ENCODE measurements around the gene WNT5B. TPM values are rescaled to one million over a fixed set of nuclear protein-coding genes. Genes with fewer than 3 reads are reported as not detected.

Gene WNT5B
- total RNA-seq, 1 donor from 2014 or later = 0.89 TPM

DNA sequence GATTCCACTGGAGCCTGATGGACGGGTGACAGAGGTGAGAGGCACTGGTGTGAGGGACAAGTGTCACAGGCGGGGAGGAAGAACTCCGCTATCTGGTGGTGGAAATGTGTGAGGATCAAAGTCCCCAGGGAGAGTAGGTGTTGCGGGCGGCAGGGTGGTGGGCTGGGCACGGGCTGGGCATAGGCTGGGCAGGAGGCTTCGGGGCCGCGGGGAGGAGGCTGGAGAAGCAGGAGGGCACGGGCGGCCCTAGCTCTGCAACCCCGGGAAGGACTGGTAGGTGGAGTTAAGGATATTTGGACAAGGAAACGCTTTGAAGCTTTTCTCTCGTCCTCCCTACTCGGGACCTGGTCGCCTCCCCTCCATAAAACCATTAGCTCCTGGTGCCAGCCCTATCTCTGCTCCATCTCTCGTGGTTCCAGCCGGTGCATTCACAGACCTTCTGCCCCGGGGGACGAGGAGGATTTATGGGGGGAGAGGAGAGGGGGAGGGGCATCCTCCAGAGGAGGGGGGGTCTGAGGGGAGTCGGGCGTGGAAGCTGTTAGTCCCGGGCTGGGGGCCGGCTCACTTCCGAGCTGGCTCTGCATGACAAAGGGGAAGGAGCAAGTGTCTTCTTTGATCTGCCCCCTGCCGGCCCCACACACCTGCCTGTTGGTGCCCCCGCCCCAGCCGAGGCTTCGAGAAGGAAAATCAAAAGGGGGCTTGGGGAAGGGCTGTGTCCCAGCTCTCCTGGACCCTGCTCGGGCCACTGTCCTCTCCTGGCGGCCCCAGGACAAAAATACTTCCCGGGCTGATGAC is 504 bp downstream of the WNT5B start:
- DNase-seq = no peak
- Mint-ChIP-seq H3K27ac (no peak overlapping the region), H3K27me3 (peaks cover 75% of the 10 kb centered on the region), H3K4me1 (peaks cover 11% of the 10 kb centered on the region), H3K36me3 (ENCODE audit: low read depth) (no peaks in the 10 kb centered on the region), H3K4me3 (peak overlapping the region; percentile 53), H3K9me3 (no peaks in the 10 kb centered on the region)
- intact Hi-C loops (cut with micrococcal nuclease) = no loop called here

DNA sequence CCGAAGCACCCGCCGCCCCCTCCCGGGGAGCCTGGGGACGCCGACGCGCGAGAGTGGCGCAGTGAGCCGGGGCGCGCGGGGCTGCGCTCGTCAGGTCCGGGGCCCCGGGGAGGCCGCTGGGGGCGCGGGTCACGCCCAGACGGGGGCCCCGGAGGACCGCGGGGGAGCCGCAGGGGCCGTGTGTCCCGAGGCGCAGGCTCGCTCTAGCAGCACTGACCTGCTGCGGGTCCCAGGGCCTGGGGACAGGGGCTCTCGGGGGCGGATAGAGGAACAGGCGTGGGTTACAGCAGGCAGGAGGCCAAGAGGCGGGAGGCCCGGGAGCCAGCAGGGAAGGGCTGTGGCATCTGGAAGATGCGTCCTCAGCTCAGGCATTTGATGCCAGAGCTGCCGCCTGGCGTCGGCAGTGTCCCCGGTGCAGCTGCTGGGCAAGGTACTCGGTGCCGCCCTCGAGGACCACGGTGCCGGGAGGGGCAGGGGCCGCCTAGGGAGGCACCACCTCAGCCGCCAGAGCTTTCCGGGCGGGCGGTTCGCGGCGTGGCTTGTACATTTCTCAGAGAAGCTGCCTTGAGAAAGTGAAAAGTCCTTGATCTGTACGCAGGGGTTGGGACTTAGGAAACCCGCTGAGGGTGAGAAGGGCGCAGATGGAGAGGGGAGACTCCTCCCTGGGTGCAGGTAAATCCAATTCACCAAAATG is 1.2 kb downstream of the WNT5B start:
- H3K27ac Mint-ChIP-seq = no peak overlapping the region
- DNase-seq = peak; percentile 69
- no peaks in the 10 kb centered on the region for H3K36me3 Mint-ChIP-seq (ENCODE audit: low read depth)
- no peaks in the 10 kb centered on the region for H3K9me3 Mint-ChIP-seq
- peaks cover 75% of the 10 kb centered on the region for H3K27me3 Mint-ChIP-seq
- intact Hi-C loops (cut with micrococcal nuclease) = no loop called here
- H3K4me1 Mint-ChIP-seq = peaks cover 12% of the 10 kb centered on the region
- peak overlapping the region; percentile 39 for H3K4me3 Mint-ChIP-seq

DNA sequence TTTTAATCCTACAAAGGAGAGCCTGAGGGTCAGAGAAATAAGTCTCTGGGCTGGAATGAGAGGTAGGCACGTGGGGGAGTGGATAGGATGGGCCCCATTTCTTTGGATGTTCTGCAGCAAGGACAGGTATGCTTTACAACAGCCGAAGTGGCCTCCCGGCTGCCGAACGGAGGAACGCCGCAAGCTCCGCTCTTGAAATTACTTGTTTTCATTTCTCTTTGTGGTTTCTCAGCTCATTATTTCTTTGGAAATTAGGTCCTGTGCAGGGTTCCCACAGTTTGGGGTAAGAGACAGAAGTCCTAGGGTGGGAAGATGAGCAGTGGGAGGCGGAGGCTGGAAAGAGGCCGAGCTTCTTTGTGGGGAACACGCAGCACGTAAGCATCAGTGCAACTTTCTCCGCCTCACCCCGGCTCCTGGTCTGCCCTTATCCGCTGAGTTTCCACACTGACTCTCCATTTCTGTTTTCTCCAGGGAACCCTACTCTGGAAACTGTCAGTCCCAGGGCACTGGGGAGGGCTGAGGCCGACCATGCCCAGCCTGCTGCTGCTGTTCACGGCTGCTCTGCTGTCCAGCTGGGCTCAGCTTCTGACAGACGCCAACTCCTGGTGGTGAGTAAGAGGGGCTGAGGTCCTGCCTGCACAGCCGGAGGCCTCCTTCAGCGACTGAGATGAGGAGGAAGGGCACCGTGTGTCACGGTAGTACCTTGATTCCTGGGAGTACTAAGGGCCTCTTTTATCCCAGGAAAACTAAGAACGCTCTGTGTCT is 2.0 kb downstream of the WNT5B start:
- Mint-ChIP-seq H3K9me3 (no peaks in the 10 kb centered on the region), H3K4me3 (peak overlapping the region; percentile 29), H3K4me1 (peaks cover 12% of the 10 kb centered on the region), H3K27me3 (peaks cover 81% of the 10 kb centered on the region), H3K36me3 (ENCODE audit: low read depth) (no peaks in the 10 kb centered on the region), H3K27ac (no peak overlapping the region)
- intact Hi-C loops (cut with micrococcal nuclease) = no loop called here
- no peak for DNase-seq

DNA sequence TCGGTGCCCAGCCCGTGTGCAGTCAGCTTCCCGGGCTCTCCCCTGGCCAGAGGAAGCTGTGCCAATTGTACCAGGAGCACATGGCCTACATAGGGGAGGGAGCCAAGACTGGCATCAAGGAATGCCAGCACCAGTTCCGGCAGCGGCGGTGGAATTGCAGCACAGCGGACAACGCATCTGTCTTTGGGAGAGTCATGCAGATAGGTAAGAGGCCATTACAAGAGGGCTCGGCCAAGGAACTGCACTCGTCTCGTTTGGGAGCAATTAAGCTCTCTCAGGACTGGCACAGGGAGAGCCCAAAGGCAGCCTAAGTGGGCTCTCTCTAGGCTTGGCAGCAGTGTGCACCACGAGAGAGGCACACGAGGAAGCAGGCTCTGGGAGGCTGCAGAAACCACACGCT is 3.7 kb downstream of the WNT5B start:
- Mint-ChIP-seq H3K27me3 (peaks cover 73% of the 10 kb centered on the region), H3K27ac (no peak overlapping the region), H3K4me1 (peaks cover 12% of the 10 kb centered on the region), H3K9me3 (no peaks in the 10 kb centered on the region), H3K4me3 (no peak overlapping the region), H3K36me3 (ENCODE audit: low read depth) (no peaks in the 10 kb centered on the region)
- no peak for DNase-seq
- intact Hi-C loops (cut with micrococcal nuclease) = no loop called here

DNA sequence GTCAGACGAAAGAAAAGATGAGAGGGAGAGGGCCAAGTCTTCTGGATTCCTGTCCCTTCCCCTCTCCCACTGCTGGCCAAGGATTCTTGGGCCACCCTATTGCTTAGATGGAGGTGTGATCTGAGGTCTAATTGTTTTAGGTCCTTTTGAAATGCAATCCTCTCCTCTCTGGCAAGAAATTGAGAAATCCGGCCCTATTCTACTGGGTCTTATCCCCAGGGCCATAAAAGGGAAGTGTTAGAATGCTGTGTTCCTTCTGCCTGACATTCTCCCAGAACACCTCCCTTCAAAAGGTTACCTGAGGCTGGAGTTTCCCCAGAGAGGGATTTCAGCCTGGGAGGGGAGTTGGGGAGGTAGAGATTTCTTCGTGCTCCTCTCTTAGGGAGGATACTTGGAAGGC is 4.4 kb downstream of the WNT5B start:
- DNase-seq = no peak
- H3K27ac Mint-ChIP-seq = no peak overlapping the region
- H3K4me3 Mint-ChIP-seq = no peak overlapping the region
- H3K36me3 Mint-ChIP-seq (ENCODE audit: low read depth) = no peaks in the 10 kb centered on the region
- intact Hi-C loops (cut with micrococcal nuclease) = no loop called here
- peaks cover 66% of the 10 kb centered on the region for H3K27me3 Mint-ChIP-seq
- H3K9me3 Mint-ChIP-seq = no peaks in the 10 kb centered on the region
- H3K4me1 Mint-ChIP-seq = peaks cover 12% of the 10 kb centered on the region

DNA sequence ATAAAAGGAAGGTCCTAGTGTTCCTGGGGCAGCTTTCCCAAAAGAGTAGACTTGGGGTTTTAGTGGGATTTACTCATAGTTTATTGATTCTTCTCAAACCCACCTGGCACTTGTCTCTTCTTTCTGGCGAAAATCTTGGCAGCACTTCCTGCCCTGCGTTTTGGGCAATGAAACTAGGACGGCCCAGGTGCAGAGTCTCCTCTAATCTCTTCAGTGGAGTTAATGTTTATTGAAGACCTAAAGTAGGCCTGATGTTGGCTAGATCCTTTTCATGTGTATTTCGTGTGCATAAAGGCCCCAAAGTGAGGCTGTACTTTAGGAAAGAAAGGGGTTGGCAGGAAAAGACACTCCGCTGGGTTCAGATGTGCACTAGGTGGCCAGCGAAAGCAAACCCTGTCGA is 5.1 kb downstream of the WNT5B start:
- Mint-ChIP-seq H3K27ac (no peak overlapping the region), H3K36me3 (ENCODE audit: low read depth) (no peaks in the 10 kb centered on the region), H3K27me3 (peaks cover 59% of the 10 kb centered on the region), H3K4me3 (no peak overlapping the region), H3K4me1 (peaks cover 11% of the 10 kb centered on the region), H3K9me3 (no peaks in the 10 kb centered on the region)
- intact Hi-C loops (cut with micrococcal nuclease) = loop anchor here (1.0 kb wide), 1 partner anchor 306 kb away; no protein-coding TSS in a partner anchor
- no peak for DNase-seq

DNA sequence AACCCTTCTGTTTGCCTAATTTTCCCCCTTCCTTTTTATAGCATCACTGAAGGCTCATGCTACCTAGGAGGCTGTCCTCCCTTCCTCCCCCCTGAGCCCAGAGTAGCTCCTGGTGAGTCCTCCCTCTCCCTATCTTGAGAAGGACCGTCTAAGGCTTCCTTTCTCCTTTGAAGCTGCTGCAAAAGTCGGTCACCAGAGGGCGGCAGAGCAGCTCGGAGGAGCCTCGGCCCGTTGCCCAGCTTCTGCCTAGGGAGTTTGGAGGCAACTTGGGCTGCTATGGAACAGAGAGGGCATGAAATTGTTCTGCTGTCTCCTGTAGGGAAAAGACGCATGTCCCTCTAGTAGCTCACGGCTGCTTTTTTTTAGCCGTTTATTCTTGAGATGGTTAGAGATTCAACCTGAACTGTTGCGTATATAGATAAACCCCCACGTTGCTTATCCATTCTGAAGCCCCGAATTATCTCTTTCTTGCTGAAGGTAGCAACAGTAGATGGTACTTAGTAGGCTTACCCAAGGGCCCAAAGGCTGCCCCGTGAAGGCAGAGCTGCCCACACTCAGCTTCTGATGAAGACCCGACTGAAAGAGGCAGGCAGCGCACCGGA is 5.7 kb downstream of the WNT5B start:
- Mint-ChIP-seq H3K27ac (no peak overlapping the region), H3K4me1 (peaks cover 8% of the 10 kb centered on the region), H3K4me3 (no peak overlapping the region), H3K27me3 (peaks cover 53% of the 10 kb centered on the region), H3K36me3 (ENCODE audit: low read depth) (no peaks in the 10 kb centered on the region), H3K9me3 (no peaks in the 10 kb centered on the region)
- intact Hi-C loops (cut with micrococcal nuclease) = loop anchor here (1.0 kb wide), 1 partner anchor 306 kb away; no protein-coding TSS in a partner anchor
- peak; percentile 87 for DNase-seq

DNA sequence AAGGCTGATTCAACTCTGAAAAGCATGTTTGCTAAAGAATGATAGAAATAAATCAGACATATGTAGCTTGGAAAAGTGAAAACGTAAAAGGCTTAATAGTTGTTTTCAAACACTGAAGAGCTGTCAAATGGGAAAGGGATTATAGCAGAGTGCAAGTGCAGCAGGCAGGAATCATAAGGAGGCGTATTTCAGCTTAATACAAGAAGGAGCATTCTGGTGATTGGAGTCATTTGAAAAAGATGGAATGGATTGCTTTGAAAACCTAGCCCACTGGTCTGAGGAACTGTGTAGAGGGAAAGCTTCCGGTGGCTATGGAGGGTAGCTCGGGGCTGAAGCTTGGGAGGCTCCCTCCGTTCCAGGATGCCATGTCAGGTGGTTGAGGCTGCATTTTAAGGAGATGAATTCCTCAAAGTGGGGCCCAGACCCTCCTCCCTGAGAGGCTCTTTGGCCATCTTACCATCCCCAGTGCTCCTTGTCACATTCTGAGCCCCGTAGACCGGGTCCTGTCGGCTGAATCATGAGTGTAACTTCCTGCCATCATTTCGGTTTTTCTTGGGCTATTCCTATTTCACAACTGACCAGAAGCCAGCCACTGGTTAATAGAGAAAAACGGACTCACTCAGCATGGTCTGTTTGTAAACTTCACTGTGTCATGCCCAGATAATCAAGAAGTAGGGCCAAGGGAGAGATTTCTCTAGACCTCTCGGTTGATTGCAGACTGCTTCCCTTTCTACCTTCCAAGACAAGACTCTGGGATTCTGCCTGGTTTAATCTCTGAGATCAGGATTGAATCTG is 6.5 kb downstream of the WNT5B start:
- Mint-ChIP-seq H3K9me3 (no peaks in the 10 kb centered on the region), H3K4me3 (no peak overlapping the region), H3K27ac (no peak overlapping the region), H3K27me3 (peaks cover 51% of the 10 kb centered on the region), H3K36me3 (ENCODE audit: low read depth) (no peaks in the 10 kb centered on the region), H3K4me1 (peaks cover 7% of the 10 kb centered on the region)
- DNase-seq = no peak
- intact Hi-C loops (cut with micrococcal nuclease) = no loop called here

DNA sequence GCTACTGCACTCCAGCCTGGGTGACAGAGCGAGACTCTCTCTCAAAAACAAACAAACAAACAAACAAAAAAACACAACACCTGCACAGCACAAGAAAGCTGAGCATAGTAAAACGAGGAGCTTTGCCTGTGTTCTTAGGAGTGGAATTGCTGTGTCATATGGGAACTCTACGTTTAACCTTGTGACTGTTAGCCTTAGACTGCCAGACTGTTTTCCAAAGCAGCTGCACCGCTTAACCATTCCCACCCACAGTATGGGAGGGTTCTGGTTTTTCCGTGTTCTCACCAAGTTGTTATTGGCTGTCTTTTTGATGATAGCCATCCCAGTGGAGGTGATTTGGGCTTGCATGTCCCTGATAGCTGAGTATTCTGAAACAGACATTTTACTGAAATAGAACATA is 9.2 kb downstream of the WNT5B start:
- Mint-ChIP-seq H3K9me3 (no peaks in the 10 kb centered on the region), H3K4me1 (peaks cover 3% of the 10 kb centered on the region), H3K4me3 (no peak overlapping the region), H3K27ac (no peak overlapping the region), H3K36me3 (ENCODE audit: low read depth) (no peaks in the 10 kb centered on the region), H3K27me3 (peaks cover 26% of the 10 kb centered on the region)
- DNase-seq = no peak
- intact Hi-C loops (cut with micrococcal nuclease) = no loop called here

DNA sequence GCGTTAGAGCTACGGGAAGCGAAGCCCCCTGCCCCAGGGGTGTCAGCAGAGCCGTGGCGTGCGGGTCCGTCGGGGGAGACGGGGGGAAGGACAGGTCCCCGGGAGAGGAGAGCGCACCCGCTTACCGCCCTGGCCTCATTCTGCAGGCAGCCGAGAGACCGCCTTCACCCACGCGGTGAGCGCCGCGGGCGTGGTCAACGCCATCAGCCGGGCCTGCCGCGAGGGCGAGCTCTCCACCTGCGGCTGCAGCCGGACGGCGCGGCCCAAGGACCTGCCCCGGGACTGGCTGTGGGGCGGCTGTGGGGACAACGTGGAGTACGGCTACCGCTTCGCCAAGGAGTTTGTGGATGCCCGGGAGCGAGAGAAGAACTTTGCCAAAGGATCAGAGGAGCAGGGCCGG is 10.5 kb downstream of the WNT5B start:
- peaks cover 1% of the 10 kb centered on the region for H3K4me1 Mint-ChIP-seq
- H3K4me3 Mint-ChIP-seq = no peak overlapping the region
- intact Hi-C loops (cut with micrococcal nuclease) = no loop called here
- H3K9me3 Mint-ChIP-seq = no peaks in the 10 kb centered on the region
- peaks cover 19% of the 10 kb centered on the region for H3K27me3 Mint-ChIP-seq
- DNase-seq = no peak
- no peaks in the 10 kb centered on the region for H3K36me3 Mint-ChIP-seq (ENCODE audit: low read depth)
- peak overlapping the region; percentile 45 for H3K27ac Mint-ChIP-seq

DNA sequence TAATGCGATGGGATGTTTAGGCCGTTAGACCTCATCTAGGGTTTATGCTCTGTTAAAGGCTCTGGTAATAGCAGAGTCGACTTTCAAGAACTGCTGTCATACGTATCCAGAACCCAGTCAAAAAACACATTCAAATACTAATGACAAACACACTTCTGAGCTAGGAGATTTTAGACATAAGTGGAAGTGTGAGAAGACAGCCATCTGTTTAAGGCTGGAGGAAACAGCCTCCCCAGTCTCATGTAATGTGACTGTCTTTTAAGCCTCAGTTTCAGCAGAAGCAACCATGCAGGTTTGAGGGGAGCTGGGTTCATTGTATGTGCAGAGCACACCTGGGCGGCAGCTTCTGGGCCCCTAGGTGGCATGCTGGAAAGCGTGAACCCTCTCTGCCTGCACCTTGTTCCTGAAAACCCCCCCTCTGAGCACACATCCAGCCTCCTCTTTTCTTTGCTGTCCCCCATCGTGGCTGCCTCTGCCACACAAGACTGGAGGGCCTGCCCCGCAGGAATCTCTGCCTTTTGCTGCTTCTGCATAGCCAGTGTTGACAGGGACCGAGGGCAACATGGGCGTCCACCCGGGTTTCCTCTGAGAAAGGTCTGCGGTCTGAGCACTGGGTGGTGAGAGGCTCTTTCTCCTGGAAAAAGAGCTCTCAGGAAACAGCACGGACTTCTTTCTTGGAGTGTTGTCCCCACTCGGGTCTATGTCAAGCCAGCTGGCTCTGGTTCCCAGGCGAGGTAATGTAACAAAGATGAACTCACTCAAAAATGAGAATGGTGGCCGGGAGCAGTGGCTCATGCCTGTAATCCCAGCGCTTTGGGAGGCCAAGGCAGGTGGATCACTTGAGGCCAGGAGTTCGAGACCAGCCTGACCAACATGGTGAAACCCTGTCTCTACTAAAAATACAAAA is 11.6 kb downstream of the WNT5B start:
- Mint-ChIP-seq H3K4me3 (peak overlapping the region; percentile 21), H3K4me1 (no peaks in the 10 kb centered on the region), H3K27me3 (peaks cover 10% of the 10 kb centered on the region), H3K36me3 (ENCODE audit: low read depth) (no peaks in the 10 kb centered on the region), H3K27ac (no peak overlapping the region), H3K9me3 (no peaks in the 10 kb centered on the region)
- no peak for DNase-seq
- intact Hi-C loops (cut with micrococcal nuclease) = no loop called here

DNA sequence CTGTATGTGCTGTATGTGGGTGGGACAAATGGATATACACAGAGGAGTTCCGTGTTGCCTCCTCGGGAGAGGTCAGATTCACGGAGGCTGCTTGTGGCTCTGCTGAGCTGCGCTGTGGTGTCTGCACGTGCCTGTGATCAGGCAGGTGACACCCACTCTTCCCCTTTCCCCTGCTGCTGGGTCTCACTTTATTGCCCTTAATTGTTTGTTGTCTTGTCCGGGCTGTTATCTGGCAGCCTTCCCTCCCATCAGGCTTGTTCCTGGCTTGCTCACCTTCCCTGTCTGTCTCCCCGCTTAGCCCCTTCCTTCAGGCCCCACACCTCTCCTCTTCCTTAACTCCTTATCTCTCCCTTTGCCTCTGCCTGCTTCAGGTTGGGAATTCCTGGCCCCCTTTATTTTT is 13.5 kb downstream of the WNT5B start:
- no peaks in the 10 kb centered on the region for H3K9me3 Mint-ChIP-seq
- DNase-seq = no peak
- H3K27ac Mint-ChIP-seq = no peak overlapping the region
- no peaks in the 10 kb centered on the region for H3K36me3 Mint-ChIP-seq (ENCODE audit: low read depth)
- intact Hi-C loops (cut with micrococcal nuclease) = no loop called here
- no peak overlapping the region for H3K4me3 Mint-ChIP-seq
- peaks cover 7% of the 10 kb centered on the region for H3K27me3 Mint-ChIP-seq
- H3K4me1 Mint-ChIP-seq = peaks cover 2% of the 10 kb centered on the region

Data from activated CD4-positive, alpha-beta T cell treated with anti-CD3 and anti-CD28 coated beads, Interleukin-2, amount 10 ng/mL, durations not matched to agents 24 days and 14 days (primary cell).